C4-2B (cell line): ENCODE results near the gene ACOXL.

Experiments
- ZFX ChIP-seq: fragments of 450-650 bp; IDR thresholded peaks from 2 replicates; pipeline ENCODE4 v1.6.1; 2017
- TF ChIP-seq, protein P1 (sequence below): fragments of 450-650 bp; conservative IDR thresholded peaks from 2 replicates; pipeline ENCODE4 v1.5.1; 2017; ENCODE audit warnings: mild to moderate bottlenecking

DNA sequence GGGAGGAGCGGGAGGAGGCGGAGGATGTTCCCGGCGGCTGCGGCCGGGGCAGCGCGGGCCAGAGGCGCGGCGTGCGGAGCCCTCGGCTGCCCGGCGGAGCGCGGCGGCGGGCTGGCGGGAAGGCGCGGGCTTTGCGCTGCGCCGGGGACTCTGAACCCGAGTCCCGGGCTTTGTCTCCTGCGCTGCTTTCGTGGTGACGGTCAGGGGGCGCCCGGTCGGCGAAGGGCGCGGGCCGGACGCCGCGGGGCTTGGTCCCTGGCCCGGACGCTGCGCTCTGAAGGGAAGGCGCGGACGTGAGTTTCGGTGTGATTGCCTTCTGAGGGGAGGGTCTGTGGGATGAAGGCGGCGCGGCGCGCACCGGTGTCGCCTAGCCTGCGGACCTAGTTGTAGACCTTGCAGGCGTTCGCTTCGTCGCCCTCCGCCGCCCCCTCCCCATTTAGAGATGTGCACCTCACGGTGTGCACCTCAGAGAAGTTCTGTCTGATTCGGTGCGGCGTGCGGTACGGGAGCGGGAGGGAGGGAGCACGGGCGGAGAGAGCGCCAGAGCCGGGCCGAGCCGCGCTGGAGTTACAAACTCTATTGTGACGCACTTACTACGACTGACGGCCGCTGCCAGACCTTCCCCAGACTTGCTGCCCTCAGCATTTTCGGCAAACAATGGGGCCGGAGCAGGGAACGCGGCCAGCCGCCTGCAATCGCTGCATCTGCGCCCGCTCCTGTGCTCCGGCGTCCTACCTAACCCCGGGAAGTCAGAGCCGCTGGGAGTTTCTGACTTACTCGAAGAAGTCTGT is 390.5 kb downstream of the ACOXL start:
- TF ChIP-seq, protein P1, sequence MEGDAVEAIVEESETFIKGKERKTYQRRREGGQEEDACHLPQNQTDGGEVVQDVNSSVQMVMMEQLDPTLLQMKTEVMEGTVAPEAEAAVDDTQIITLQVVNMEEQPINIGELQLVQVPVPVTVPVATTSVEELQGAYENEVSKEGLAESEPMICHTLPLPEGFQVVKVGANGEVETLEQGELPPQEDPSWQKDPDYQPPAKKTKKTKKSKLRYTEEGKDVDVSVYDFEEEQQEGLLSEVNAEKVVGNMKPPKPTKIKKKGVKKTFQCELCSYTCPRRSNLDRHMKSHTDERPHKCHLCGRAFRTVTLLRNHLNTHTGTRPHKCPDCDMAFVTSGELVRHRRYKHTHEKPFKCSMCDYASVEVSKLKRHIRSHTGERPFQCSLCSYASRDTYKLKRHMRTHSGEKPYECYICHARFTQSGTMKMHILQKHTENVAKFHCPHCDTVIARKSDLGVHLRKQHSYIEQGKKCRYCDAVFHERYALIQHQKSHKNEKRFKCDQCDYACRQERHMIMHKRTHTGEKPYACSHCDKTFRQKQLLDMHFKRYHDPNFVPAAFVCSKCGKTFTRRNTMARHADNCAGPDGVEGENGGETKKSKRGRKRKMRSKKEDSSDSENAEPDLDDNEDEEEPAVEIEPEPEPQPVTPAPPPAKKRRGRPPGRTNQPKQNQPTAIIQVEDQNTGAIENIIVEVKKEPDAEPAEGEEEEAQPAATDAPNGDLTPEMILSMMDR: no peak
- TF ChIP-seq ZFX: no peak; the same call in 1 of the 2 replicates
